COLO668 (cell line): ENCODE measurements around the gene PRKAG1.
A peak's percentile ranks its signal among the peaks of the same experiment; 100 is the strongest.

ENCODE experiments used
- DNase-seq: peaks from one replicate; lab custom pipeline; 2025; ENCODE audit not compliant: unreplicated experiment; lab: John Stamatoyannopoulos, UW

Gene PRKAG1

GRCh38 chr12:49050507-49051372 lies 32.2 kb upstream of the PRKAG1 start:
- no peak for DNase-seq

- no peak for DNase-seq
Observed at GRCh38 chr12:49049566-49050224, 31.1 kb upstream of the PRKAG1 start.

- DNase-seq: no peak
Observed at GRCh38 chr12:49048953-49049352, 30.4 kb upstream of the PRKAG1 start.

- DNase-seq: no peak
Observed at GRCh38 chr12:49046129-49046895, 27.7 kb upstream of the PRKAG1 start.

GRCh38 chr12:49044660-49045059 lies 26.1 kb upstream of the PRKAG1 start:
- DNase-seq: no peak

GRCh38 chr12:49043856-49044258 lies 25.3 kb upstream of the PRKAG1 start:
- peak; percentile 47 for DNase-seq

GRCh38 chr12:49043241-49043640 lies 24.7 kb upstream of the PRKAG1 start:
- no peak for DNase-seq

GRCh38 chr12:49041881-49042484 lies 23.4 kb upstream of the PRKAG1 start:
- DNase-seq: no peak

GRCh38 chr12:49041036-49041880 lies 22.7 kb upstream of the PRKAG1 start:
- DNase-seq: no peak

GRCh38 chr12:49040364-49040855 lies 21.8 kb upstream of the PRKAG1 start:
- no peak for DNase-seq

- DNase-seq: no peak
Observed at GRCh38 chr12:49039421-49040363, 21.1 kb upstream of the PRKAG1 start.

GRCh38 chr12:49038291-49038955 lies 19.8 kb upstream of the PRKAG1 start:
- DNase-seq: no peak

GRCh38 chr12:49037947-49038237 lies 19.3 kb upstream of the PRKAG1 start:
- no peak for DNase-seq

GRCh38 chr12:49037111-49037946 lies 18.8 kb upstream of the PRKAG1 start:
- DNase-seq: no peak

GRCh38 chr12:49036029-49036428 lies 17.5 kb upstream of the PRKAG1 start:
- no peak for DNase-seq

- no peak for DNase-seq
Observed at GRCh38 chr12:49034286-49034622, 15.7 kb upstream of the PRKAG1 start.

GRCh38 chr12:49033611-49034285 lies 15.2 kb upstream of the PRKAG1 start:
- no peak for DNase-seq
